Trophoblast cell (in vitro differentiated cells and primary cell): ENCODE data around the gene PIAS3.
"Not testable (repeated sequence)": the region's sequence is repeated elsewhere in the genome, so short reads cannot be mapped to it uniquely, and the experiment has no call there.

Source experiments
- DNase-seq, 2 donors: peaks; one replicate each; pipeline ENCODE4 v3.0.0-alpha.2; 2016
- H2AFZ ChIP-seq: 2 replicates; pipeline ENCODE4 v1.6.1; 2013; ENCODE audit warnings: low read length, moderate library complexity, mild to moderate bottlenecking; ENCODE audit not compliant: insufficient read depth, poor library complexity
- H2AK5ac ChIP-seq: 2 replicates; pipeline ENCODE4 v1.6.1; 2013; ENCODE audit warnings: mild to moderate bottlenecking, low read length
- H2BK120ac ChIP-seq: 2 replicates; pipeline ENCODE4 v1.6.1; 2013; ENCODE audit warnings: low read length, mild to moderate bottlenecking, moderate library complexity; ENCODE audit not compliant: insufficient read depth, poor library complexity
- H2BK12ac ChIP-seq: 2 replicates; pipeline ENCODE4 v1.6.1; 2013; ENCODE audit warnings: mild to moderate bottlenecking, low read length, moderate library complexity
- H2BK5ac ChIP-seq: 2 replicates; pipeline ENCODE4 v1.6.1; 2013; ENCODE audit warnings: low read length, low read depth, moderate library complexity, mild to moderate bottlenecking; ENCODE audit not compliant: poor library complexity
- H3K14ac ChIP-seq: 2 replicates; pipeline ENCODE4 v1.6.1; 2013; ENCODE audit warnings: mild to moderate bottlenecking, low read length
- H3K18ac ChIP-seq: 2 replicates; pipeline ENCODE4 v1.6.1; 2013; ENCODE audit warnings: mild to moderate bottlenecking, low read length
- H3K23ac ChIP-seq: 2 replicates; pipeline ENCODE4 v1.6.1; 2013; ENCODE audit warnings: low read length
- H3K27ac ChIP-seq: 2 replicates; pipeline ENCODE4 v1.5.1; 2013; ENCODE audit warnings: low read depth, mild to moderate bottlenecking, inconsistent platforms, low read length, moderate library complexity
- H3K27me3 ChIP-seq: 2 replicates; pipeline ENCODE4 v1.6.1; 2013; ENCODE audit warnings: inconsistent platforms, mild to moderate bottlenecking, low read length, moderate library complexity; ENCODE audit not compliant: insufficient read depth
- H3K36me3 ChIP-seq, 2 experiments: 1 replicate in 1 of 2; 2 replicates in 1 of 2; pipeline ENCODE4 v1.6.1; 2013; ENCODE audit warnings: low read length in 2 of 2, mild to moderate bottlenecking in 2 of 2, moderate library complexity in 1 of 2; ENCODE audit not compliant: insufficient read depth in 2 of 2, control insufficient read depth in 1 of 2
- H3K4ac ChIP-seq: 2 replicates; pipeline ENCODE4 v1.6.1; 2013; ENCODE audit warnings: low read depth, mild to moderate bottlenecking, low read length, moderate library complexity
- H3K4me1 ChIP-seq, 2 experiments: 1 replicate in 1 of 2; 2 replicates in 1 of 2; pipeline ENCODE4 v1.6.1; 2013; ENCODE audit warnings: low read length in 2 of 2, mild to moderate bottlenecking in 2 of 2, moderate library complexity in 1 of 2; ENCODE audit not compliant: insufficient read depth in 2 of 2, control insufficient read depth in 1 of 2
- H3K4me2 ChIP-seq: 2 replicates; pipeline ENCODE4 v1.6.1; 2013; ENCODE audit warnings: inconsistent platforms, mild to moderate bottlenecking, low read length, moderate library complexity
- H3K4me3 ChIP-seq: 2 replicates; pipeline ENCODE4 v1.5.1; 2013; ENCODE audit warnings: mild to moderate bottlenecking, low read depth, low read length, inconsistent platforms
- H3K79me1 ChIP-seq: one replicate; pipeline ENCODE4 v1.6.1; 2013; ENCODE audit warnings: low read length
- H3K79me2 ChIP-seq: 2 replicates; pipeline ENCODE4 v1.6.1; 2013; ENCODE audit warnings: low read length, mild to moderate bottlenecking; ENCODE audit not compliant: control insufficient read depth, insufficient read depth, poor library complexity
- H3K9ac ChIP-seq: 2 replicates; pipeline ENCODE4 v1.6.1; 2013; ENCODE audit warnings: mild to moderate bottlenecking, low read length
- H3K9me3 ChIP-seq: 2 replicates; pipeline ENCODE4 v1.6.1; 2013; ENCODE audit warnings: low read depth, mild to moderate bottlenecking, control low read depth, inconsistent platforms, low read length; ENCODE audit not compliant: insufficient read depth
- H4K12ac ChIP-seq: 2 replicates; pipeline ENCODE4 v1.6.1; 2013; ENCODE audit warnings: low read depth, mild to moderate bottlenecking, low read length, moderate library complexity
- H4K8ac ChIP-seq: 2 replicates; pipeline ENCODE4 v1.6.1; 2013; ENCODE audit warnings: low read depth, mild to moderate bottlenecking, low read length, moderate library complexity
- H4K91ac ChIP-seq: one replicate; pipeline ENCODE4 v1.6.1; 2013; ENCODE audit warnings: low read depth, mild to moderate bottlenecking, low read length, moderate library complexity
- WGBS: extraction: QIAGEN DNeasy Blood & Tissue Kit; methylation state at CpG from one replicate; pipeline ENCODE4 v1.1.7; 2013; ENCODE audit warnings: missing lambda C conversion rate; ENCODE audit not compliant: insufficient read length, insufficient coverage; ENCODE audit errors: extremely low coverage; 5-methylcytosine and 5-hydroxymethylcytosine counted together

Gene PIAS3

GRCh38 chr1:145845144-145845513 lies 13.8 kb downstream of the PIAS3 start:
- H3K14ac ChIP-seq = no peak overlapping the region
- H3K4ac ChIP-seq = no peak overlapping the region
- no peak overlapping the region for H4K8ac ChIP-seq
- H3K4me2 ChIP-seq = peak overlapping the region; percentile 84
- H2BK120ac ChIP-seq = no peak overlapping the region
- H3K4me1 ChIP-seq = peaks cover 11 to 16% of the 10 kb centered on the region in 2 experiments
- no peak overlapping the region for H3K23ac ChIP-seq
- no peaks in the 10 kb centered on the region for H3K27me3 ChIP-seq
- H2BK5ac ChIP-seq = no peak overlapping the region
- no peak overlapping the region for H2BK12ac ChIP-seq
- 100% methylated on average over 2 of the region's 4 CpGs for WGBS
- H3K79me2 ChIP-seq = peaks cover 5% of the 10 kb centered on the region
- H3K36me3 ChIP-seq = peaks cover 17 to 37% of the 10 kb centered on the region in 2 experiments
- no peak for DNase-seq
- no peak overlapping the region for H3K4me3 ChIP-seq
- H3K27ac ChIP-seq = no peak overlapping the region
- no peak overlapping the region for H2AK5ac ChIP-seq
- no peaks in the 10 kb centered on the region for H3K9me3 ChIP-seq
- no peak overlapping the region for H2AFZ ChIP-seq
- no peak overlapping the region for H3K9ac ChIP-seq
- no peak overlapping the region for H3K18ac ChIP-seq
- peaks cover 6% of the 10 kb centered on the region for H3K79me1 ChIP-seq
- H4K91ac ChIP-seq = no peak overlapping the region
- no peak overlapping the region for H4K12ac ChIP-seq

DNA sequence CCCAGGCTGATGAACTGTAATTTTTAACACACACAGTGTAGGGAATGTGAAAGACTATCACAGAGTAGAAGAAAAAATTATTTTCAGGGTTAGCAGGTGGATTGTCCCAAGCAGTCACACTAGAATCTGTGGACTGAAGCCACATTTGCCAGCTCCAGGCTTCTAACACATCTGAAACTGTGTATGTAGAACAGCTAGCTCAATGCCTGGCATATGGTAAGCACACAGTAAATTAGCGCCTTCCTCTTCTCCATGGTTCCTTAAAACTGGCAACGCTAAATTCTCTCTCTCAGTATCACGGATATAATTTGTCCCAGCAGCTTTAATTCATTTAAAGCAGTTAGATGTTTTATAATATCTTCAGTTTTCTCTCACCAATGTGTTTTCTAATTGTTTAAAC lies 15.8 kb downstream of the PIAS3 start:
- Histone ChIP-seq H2BK120ac (no peak overlapping the region), H4K8ac (no peak overlapping the region), H3K23ac (no peak overlapping the region), H2AK5ac (no peak overlapping the region), H3K4me3 (no peak overlapping the region), H3K27ac (no peak overlapping the region), H3K79me1 (peaks cover 6% of the 10 kb centered on the region), H3K9me3 (no peaks in the 10 kb centered on the region), H3K4me2 (no peak overlapping the region), H2BK5ac (no peak overlapping the region), H4K12ac (no peak overlapping the region), H3K4ac (no peak overlapping the region), H3K14ac (no peak overlapping the region), H2AFZ (no peak overlapping the region), H3K18ac (no peak overlapping the region), H3K36me3 (peaks cover 20 to 41% of the 10 kb centered on the region in 2 experiments), H3K79me2 (peaks cover 5% of the 10 kb centered on the region), H3K27me3 (no peaks in the 10 kb centered on the region), H4K91ac (no peak overlapping the region), H3K9ac (no peak overlapping the region), H2BK12ac (no peak overlapping the region), H3K4me1 (peaks cover 6 to 7% of the 10 kb centered on the region in 2 experiments)
- no peak for DNase-seq
- no CpG with 5 or more reads among the region's 3 CpGs for WGBS

GRCh38 chr1:145837656-145838055 lies 21.2 kb downstream of the PIAS3 start:
- H2AK5ac ChIP-seq = no peak overlapping the region
- WGBS = no CpG with 5 or more reads among the region's 1 CpG

GRCh38 chr1:145830810-145831209 lies 28.1 kb downstream of the PIAS3 start:
- not testable (repeated sequence) for H3K4me2 ChIP-seq, H3K9ac ChIP-seq, H3K4ac ChIP-seq, H3K14ac ChIP-seq, H2AK5ac ChIP-seq, H4K8ac ChIP-seq, H3K4me1 ChIP-seq, H3K79me1 ChIP-seq, H3K9me3 ChIP-seq, H3K79me2 ChIP-seq, H2BK12ac ChIP-seq, DNase-seq, H3K4me3 ChIP-seq, H3K23ac ChIP-seq, H2AFZ ChIP-seq, H2BK5ac ChIP-seq, H2BK120ac ChIP-seq, H3K27me3 ChIP-seq, H4K12ac ChIP-seq, H4K91ac ChIP-seq, H3K18ac ChIP-seq, H3K27ac ChIP-seq
- WGBS = no CpG with 5 or more reads among the region's 2 CpGs
- peaks cover 29 to 52% of the 10 kb centered on the region in 2 experiments for H3K36me3 ChIP-seq

More at GRCh38 chr1:145837656-145838055, 21.2 kb downstream of the PIAS3 start:
- no peak overlapping the region for H3K14ac ChIP-seq
- no peak overlapping the region for H2BK120ac ChIP-seq
- no peak overlapping the region for H4K12ac ChIP-seq
- H4K8ac ChIP-seq = no peak overlapping the region
- no peak overlapping the region for H3K18ac ChIP-seq
- no peak overlapping the region for H3K4me2 ChIP-seq
- no peak for DNase-seq
- H2BK5ac ChIP-seq = no peak overlapping the region
- H2AFZ ChIP-seq = no peak overlapping the region
- H3K4me3 ChIP-seq = no peak overlapping the region
- no peaks in the 10 kb centered on the region for H3K9me3 ChIP-seq
- no peaks in the 10 kb centered on the region for H3K79me2 ChIP-seq
- H3K79me1 ChIP-seq = no peaks in the 10 kb centered on the region
- H3K4ac ChIP-seq = no peak overlapping the region
- H3K27ac ChIP-seq = no peak overlapping the region
- no peak overlapping the region for H4K91ac ChIP-seq
- H3K9ac ChIP-seq = no peak overlapping the region
- H3K36me3 ChIP-seq = peaks cover 35 to 71% of the 10 kb centered on the region in 2 experiments
- H3K23ac ChIP-seq = no peak overlapping the region
- H3K4me1 ChIP-seq = no peaks in the 10 kb centered on the region
- no peaks in the 10 kb centered on the region for H3K27me3 ChIP-seq
- H2BK12ac ChIP-seq = no peak overlapping the region
